C4-2B (cell line): Measurements from ENCODE around the gene LRRC70.

Experiments
- H3K27ac ChIP-seq: fragments of 450-650 bp; 2 replicates; pipeline ENCODE4 v1.5.1; 2017
- ZFX ChIP-seq: fragments of 450-650 bp; IDR thresholded peaks from 2 replicates; pipeline ENCODE4 v1.6.1; 2017
- TF ChIP-seq, protein P1 (sequence below): fragments of 450-650 bp; conservative IDR thresholded peaks from 2 replicates; pipeline ENCODE4 v1.5.1; 2017; ENCODE audit warnings: mild to moderate bottlenecking

Gene LRRC70

DNA sequence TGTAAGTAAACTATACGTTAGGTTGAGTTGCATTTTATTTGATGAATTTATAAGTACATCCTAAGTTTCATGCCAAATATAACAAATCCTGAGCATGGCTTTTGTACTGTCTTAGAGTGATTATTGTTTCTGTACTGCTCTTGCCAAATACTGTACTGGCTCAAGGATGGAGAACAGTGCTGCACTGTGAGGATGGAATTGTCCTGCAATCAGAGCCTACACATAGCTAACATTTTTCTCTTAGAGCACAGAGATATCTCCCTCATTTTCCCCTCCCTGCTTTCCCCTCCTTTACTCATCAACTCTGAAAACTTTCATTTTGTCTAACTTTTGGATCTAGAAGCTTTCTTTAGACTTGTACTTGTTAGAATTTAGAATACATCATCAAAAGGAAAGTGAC is 28.3 kb downstream of the LRRC70 start:
- TF ChIP-seq ZFX = no peak
- TF ChIP-seq, protein P1, sequence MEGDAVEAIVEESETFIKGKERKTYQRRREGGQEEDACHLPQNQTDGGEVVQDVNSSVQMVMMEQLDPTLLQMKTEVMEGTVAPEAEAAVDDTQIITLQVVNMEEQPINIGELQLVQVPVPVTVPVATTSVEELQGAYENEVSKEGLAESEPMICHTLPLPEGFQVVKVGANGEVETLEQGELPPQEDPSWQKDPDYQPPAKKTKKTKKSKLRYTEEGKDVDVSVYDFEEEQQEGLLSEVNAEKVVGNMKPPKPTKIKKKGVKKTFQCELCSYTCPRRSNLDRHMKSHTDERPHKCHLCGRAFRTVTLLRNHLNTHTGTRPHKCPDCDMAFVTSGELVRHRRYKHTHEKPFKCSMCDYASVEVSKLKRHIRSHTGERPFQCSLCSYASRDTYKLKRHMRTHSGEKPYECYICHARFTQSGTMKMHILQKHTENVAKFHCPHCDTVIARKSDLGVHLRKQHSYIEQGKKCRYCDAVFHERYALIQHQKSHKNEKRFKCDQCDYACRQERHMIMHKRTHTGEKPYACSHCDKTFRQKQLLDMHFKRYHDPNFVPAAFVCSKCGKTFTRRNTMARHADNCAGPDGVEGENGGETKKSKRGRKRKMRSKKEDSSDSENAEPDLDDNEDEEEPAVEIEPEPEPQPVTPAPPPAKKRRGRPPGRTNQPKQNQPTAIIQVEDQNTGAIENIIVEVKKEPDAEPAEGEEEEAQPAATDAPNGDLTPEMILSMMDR = no peak

DNA sequence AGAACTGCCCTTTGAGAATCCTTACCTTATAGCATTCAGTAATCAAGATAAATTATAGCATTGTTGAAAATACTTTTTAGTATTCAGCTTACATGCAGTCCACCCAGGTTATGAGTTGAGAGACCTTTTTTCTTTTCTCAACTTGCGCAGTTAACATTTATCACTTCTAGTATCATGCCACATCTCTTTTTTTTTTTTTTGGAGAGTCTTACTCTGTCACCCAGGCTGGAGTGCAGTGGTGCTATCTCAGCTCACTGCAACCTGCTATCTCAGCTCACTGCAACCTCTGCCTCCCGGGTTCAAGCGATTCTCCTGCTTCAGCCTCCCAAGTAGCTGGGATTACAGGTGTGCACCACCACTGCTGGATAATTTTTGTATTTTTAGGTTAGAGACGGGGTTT is 29.0 kb downstream of the LRRC70 start:
- TF ChIP-seq, protein P1 = no peak
- no peak for TF ChIP-seq ZFX
- no peak overlapping the region for H3K27ac ChIP-seq

More for the DNA sequence above, 28.3 kb downstream of the LRRC70 start:
- no peak overlapping the region for H3K27ac ChIP-seq

DNA sequence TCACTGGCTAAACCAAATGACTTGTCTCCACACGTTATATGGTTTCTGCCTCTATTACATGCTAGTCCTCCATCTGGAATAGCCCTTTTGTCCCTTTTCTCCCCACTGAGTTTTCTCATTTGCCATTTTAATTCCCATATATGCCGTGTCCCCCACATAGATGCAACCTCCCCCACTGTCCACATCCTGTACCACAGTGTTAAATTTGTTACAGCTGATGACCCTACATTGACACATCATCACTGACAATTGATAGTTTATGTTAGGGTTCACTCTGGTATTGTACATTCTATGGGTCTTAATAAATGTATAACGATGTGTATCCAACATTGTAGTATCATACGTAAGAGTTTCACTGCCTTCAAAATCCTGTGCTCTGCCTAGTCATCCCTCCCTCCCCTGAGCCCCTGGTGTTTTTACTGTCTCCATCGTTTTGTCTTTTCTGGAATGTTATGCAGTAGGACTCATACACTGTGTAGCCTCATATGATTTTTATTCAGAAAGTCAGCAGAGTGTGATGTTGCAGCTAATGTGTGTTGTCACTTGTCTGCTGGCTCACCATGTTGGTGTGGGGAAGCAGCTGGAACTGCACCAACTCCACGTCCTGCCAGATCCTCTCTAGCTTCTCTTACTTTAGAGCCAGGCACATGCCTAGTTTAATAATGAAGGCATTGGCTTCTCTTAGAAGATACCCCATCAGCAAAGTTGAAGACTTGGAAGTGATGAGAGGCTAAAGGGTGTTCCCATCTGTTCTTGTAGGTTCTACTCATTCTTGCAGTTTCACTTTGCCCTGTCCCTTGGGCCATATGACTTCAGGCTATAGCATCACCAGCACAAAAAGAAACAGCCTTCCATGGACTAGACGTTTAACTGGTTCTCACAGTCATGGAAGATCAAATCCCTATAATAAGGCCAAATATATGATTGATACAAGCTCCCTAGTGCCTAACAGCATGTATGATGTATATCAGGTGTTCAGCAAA is 30.2 kb downstream of the LRRC70 start:
- no peak overlapping the region for H3K27ac ChIP-seq
- TF ChIP-seq ZFX = no peak
- TF ChIP-seq, protein P1 = no peak

DNA sequence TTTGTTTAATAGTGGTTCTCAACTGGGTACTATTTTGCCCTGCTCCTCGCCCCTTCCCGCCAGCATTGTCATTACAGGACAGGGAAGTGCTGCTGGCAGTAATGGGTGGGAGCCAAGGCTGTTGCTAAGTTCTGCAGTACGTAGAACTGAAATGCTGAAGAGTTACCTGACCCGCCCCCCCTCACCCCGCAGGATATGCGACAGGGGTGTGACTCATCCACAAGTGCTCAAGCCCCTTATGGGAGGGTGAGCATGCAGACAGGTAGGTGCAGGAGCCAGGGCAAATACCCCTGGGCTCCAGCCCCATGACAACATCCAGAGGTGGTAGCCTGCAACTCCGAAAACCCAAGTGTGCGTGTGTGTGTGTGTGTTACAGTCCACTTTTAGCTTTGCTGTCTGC is 35.7 kb downstream of the LRRC70 start:
- H3K27ac ChIP-seq = no peak overlapping the region
- TF ChIP-seq, protein P1 = no peak
- no peak for TF ChIP-seq ZFX

DNA sequence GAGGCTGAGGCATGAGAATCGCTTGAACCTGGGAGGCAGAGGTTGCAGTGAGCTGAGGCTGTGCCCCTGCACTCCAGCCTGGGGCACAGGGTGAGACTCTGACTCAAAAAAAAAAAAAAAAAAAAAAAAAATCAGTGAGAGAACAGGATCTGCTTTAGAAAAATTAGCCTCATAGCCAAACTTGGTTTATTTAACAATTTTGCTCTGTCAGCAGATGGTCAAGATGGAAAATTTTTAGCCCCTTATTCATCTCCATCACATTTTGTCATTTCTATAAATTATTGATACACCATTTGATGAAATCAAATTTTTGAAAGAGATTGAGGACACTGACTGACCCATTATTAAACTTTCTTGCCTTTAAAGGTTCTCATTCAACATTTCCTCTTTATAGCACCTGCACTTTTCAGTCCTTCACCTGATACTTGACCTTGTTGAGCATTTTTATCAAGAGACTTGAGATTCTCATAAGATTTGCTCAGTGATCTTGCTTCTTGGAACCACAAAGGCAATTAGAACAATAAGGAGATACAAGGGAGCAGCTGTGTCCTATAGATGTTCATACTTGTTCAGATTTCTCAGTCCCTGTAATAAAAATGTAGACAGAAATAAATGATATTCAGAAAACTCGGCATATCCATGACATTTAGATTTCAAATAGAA is 38.1 kb downstream of the LRRC70 start:
- H3K27ac ChIP-seq = no peak overlapping the region
- TF ChIP-seq ZFX = no peak
- TF ChIP-seq, protein P1 = no peak

DNA sequence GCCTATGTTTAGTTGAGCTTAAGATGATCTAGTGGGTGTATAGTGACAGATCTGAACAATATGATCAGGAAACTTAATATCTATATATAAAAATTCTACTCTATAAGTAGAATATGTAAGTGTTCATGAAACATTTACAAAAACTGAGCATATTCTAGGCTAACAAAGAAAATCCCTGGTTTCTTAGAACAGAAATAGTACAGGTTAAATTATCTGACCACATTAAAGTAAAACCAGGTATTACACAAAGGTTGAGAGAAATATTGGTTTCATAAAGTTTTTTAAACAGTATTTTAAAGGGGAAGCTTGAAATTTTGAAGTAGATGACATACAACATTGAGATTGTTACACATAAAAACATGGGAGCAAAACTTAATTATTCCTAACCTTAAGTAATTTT is 39.3 kb downstream of the LRRC70 start:
- no peak overlapping the region for H3K27ac ChIP-seq
- TF ChIP-seq, protein P1 = no peak
- no peak for TF ChIP-seq ZFX

DNA sequence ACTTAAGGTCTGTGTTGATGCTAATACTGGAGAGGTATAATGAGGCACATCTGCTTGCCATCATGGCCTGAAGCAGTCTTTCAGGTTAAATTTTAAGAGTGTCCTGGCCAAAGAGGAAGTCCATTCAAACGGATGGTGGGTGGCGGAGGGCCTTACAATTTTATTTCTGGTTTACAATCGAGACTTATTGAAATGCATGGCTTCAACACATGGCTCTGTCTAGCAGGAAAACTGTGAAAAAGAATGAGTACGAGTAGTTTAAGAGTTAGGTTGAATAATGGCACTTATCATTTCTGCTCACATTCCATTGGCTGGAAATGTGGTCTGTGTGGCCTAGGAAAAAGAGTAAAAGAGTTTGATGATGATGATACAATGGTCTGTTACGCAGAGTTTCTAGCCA is 42.1 kb downstream of the LRRC70 start:
- no peak overlapping the region for H3K27ac ChIP-seq
- no peak for TF ChIP-seq ZFX
- TF ChIP-seq, protein P1 = no peak
